GM08714 (cell line): Measurements from ENCODE around the gene SEC63.
"Not testable (repeated sequence)": the region's sequence is repeated elsewhere in the genome, so short reads cannot be mapped to it uniquely, and the experiment has no call there.

ENCODE experiments used
- H3K4me3 ChIP-seq: fragments of 200-500 bp; sonication (Bioruptor generic); 2 replicates; pipeline ENCODE4 v1.5.1; 2014; ENCODE audit warnings: mild to moderate bottlenecking, low read length, inconsistent platforms
- ZNF274 ChIP-seq: IDR thresholded peaks from 2 replicates; pipeline ENCODE4 v1.6.1; 2012; ENCODE audit warnings: mild to moderate bottlenecking, low read depth, low read length

SEC63 gene

DNA sequence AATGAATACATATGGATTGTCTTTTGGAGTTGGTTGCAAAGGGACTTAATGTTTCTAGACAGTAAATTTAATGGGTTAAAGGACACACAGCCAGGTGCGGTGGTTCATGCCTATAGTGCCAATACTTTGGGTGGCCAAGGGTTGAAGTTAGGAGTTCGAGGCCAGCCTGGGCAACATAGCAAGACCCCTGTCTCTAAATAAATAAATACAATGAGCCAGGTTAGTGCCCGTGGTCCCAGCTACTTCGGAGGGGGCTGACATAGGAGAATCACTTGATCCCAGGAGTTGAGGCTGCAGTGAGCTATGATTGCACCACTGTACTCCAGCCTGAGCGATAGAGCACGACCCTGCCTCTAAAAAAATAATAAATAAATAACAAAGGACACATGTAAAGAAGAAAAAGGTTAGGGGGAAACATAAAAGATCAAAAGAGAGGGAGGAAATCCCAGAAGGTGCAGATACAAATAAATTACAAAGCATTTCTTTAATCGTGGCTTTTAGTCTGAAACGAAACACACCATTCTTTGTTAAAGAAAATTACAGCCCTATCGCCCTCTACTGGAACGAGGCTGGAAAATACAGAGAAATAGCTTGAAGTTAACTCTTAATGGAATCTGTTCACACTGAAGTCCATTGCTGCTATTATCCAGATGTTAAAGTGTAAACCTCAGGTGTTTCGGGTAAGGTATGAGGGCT, 91.3 kb downstream of the SEC63 start:
- no peak for TF ChIP-seq ZNF274

DNA sequence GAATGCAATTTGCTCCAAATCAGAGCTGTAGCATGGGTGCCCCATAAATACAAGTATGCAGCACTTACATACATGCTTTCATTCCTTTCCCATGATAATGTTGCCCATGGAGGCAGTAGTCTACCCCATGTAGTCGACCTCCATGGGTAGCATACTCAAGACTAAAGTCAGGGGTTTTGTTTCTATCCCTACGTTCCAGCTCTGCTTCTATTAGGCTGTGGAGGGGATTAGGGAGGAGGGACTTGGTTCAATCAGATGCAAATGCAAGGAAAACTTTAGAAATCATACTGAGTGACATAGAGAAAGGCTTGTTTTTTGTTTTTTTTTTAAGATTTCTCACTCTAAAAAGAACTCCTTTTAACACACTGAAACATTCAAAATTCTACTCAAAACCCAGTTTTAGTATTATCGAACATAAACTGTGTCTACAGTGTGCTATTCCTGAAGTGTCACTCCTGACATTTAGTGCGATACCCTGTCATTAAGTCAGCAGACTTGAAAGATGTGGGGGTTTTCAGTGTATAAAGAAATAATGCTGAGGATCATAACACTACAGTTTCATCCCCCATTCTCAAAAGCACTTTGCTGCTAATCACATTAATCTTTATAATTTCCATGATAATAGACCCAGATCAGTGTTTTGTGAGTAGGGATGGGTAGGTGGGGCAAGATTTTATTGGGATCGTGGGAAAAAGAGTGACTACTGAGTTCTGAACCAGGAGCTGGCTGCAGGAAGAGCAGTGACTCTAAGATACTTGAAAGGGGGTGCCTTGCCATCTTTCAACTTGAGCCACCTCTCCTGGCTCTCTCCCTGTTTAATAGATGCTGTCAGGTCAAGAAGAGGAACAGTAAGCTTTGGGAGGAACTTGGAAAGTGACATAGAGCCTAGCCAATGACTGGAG, 93.5 kb downstream of the SEC63 start:
- H3K4me3 ChIP-seq: no peak overlapping the region
- no peak for TF ChIP-seq ZNF274

More for the DNA sequence above, 91.3 kb downstream of the SEC63 start:
- no peak overlapping the region for H3K4me3 ChIP-seq

DNA sequence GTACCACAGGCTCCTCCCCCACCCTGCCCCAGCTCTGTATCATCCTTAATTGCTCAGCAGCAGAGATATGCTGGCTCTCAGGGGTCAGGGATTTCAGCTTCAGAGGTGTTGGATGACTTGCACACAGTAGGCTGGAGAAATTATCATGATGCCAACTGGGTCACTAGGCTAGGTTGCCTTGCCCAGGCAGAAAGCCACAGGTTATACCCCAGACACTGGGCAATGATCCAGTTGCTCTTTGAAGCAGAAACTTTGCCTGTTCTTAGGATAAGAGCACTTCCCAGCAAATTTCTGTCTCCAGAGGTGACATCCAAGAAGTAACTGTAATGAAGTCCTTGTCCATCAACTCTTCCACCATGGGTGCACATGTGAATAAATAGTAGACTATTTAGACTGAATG, 95.6 kb downstream of the SEC63 start:
- no peak overlapping the region for H3K4me3 ChIP-seq
- no peak for TF ChIP-seq ZNF274

DNA sequence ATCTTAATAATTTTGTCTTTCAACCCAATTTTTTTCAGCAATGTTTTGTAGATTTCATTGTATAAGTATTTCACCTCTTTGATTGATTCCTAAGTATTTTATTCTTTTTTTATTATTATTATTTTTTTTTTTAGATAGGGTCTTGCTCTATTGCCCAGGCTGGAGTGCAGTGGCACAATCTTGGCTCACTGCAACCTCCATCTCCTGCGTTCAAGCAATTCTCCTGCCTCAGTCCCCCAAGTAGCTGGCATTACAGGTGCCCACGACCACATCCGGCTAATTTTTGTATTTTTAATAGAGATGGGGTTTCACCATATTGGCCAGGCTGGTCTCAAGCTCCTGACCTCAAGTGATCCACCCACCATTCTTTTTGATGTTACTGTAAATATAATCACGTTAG, 97.0 kb downstream of the SEC63 start:
- not testable (repeated sequence) for H3K4me3 ChIP-seq

DNA sequence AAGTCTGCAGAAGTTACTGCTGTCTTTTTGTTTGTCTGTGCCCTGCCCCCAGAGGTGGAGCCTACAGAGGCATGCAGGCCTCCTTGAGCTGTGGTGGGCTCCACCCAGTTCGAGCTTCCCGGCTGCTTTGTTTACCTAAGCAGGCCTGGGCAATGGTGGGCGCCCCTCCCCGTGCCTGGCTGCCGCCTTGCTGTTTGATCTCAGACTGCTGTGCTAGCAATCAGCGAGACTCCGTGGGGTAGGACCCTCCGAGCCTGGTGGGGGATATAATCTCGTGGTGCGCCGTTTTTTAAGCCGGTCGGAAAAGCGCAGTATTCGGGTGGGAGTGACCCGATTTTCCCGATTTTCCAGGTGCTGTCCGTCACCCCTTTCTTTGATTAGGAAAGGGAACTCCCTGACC, 97.9 kb downstream of the SEC63 start:
- not testable (repeated sequence) for H3K4me3 ChIP-seq

DNA sequence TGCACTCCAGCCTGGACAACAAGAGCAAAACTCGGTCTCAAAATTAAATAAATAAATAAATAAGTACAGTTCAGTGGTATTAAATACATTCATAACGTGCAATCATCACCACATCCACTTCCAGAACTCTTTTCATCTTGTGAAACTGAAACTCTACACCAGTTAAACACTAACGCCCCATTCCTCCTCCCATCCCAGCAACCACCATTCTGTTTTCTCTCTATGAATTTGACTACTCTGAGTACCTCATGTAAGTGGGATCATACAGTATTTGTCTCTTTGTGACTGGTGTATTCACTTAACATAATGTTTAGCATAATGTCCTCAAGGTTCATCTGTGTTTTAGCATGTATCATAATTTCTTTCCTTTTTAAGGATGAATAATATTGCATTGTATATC, 104.8 kb downstream of the SEC63 start:
- no peak for TF ChIP-seq ZNF274

DNA sequence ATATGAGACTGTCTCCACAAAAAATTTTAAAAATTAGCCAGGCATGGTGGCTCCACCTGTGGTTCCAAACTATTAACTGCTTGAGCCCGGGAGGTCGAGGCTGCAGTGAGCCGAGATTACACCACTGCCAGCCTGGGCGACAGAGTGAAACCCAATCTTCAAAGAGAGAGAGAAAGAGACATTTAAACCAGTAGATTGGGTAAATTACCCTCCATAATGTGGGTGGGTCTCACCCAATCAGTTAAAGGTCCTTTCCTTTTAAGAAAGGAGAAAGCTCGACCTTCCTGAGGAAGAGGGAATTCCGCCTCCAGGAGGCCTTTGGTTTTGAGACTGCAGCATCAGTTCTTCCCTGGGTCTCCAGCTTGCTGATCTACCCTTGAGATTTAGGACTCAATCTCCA, 108.7 kb downstream of the SEC63 start:
- no peak for TF ChIP-seq ZNF274
- no peak overlapping the region for H3K4me3 ChIP-seq

More for the DNA sequence above, 104.8 kb downstream of the SEC63 start:
- H3K4me3 ChIP-seq: no peak overlapping the region

DNA sequence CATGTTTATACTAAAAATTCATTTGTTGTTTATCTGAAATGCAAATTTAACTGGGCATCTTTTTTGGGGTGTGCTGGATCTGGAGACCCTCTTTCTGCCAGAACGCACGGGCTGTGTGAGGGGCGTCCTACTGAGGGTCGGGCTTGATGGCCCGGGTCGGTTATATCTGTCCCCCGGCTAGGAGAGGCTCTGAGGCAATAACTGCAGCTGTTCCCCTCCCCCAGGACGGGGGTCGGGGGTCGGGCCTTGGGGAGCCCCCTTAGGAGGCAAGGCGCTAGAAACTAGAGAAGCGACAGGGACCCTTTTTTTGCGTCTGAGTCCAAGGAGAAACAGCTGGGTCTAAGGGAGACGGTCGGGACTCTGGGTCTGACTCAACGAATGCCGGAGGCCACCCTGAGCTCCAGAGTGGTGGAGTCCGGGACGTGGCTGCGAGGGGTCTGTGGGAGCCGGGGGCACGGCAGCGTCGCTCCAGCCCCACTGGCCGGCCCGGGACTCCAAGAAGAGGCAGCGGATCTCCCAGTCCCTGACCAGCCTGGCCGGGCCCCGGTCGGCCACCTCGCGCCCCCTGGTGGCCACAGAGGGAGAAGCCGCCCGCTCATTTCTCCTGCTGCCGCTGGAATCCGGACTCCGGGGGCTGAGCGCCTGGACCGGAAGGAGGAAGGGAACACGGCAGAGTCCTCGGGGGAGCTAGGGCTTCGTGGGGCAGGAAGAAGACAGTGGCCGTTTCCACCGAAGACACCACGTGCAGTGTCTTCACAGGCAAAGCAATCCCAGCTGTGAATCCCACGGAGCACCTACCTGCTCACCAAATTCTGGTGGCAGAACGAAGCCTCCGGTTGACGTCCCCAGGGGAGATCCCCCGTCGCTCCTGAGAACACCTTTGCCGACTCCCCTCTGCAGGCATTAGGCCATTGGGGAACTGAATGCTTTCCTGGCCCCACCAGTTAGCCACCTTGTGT, 109.9 kb downstream of the SEC63 start:
- peak overlapping the region; percentile 34; the same call in 1 of the 2 replicates for H3K4me3 ChIP-seq

DNA sequence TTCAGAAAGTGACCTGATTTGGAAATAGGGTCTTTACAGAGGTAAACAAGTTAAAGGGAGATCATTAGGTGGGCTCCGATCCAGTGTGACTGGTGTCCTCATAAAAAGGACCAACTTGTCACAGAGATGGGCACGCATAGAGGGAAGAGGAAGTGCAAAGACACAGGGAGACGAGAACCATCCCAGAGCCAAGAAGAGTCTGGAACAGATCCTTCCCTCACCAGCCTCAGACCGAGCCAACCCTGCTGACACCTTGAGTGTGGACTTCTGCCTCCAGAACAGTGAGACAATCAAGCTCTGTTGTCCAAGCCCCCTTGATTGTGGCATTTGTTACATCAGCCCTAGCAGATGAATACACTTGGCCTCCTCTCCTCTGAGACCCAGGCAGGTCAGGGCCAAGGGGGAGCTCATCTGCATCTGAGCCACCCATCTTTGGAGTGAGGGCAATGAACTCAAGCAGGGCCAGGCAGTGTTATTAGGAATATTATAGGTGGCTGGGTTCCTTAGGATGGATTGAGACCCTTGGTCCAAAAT, 111.7 kb downstream of the SEC63 start:
- TF ChIP-seq ZNF274: no peak
- no peak overlapping the region for H3K4me3 ChIP-seq

More for the DNA sequence above, 109.9 kb downstream of the SEC63 start:
- TF ChIP-seq ZNF274: no peak

DNA sequence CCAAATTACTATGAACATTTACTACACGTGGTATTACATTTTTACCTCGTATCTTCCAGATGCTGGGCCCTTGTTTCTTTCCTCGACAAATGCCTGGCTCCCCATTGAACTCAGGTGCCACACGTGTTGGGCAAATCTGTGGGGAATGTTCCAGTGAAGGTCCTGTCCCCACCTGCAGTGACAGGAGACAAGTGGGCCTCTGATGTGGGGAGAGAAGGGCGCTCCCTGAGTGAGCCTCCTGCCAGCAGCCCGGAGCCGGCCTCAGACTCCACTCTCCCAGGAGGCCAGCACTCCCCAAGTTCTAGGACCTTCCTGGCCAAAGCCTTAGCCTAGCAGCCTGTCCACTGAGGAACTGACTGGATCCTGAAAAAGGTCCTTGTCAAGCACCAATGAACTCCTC, 112.2 kb downstream of the SEC63 start:
- H3K4me3 ChIP-seq: no peak overlapping the region
- no peak for TF ChIP-seq ZNF274

DNA sequence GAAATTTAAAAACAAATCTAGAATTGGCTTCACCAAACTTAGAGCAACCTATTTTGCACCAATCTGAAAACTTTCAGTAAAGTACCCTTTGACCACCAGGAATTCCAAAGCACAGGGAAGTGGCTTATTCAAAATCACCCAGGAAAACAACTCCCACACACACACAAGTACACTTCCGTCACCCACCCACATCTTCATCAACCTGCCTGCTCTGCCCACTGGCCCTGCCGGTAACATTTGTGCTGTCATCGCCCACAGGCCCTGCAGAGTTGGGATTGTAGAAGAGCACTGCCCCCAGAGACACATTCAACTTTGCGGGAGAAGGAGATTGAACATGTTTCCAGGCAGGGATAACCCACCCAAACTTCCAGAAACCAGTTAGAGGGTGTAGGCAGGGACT, 114.6 kb downstream of the SEC63 start:
- TF ChIP-seq ZNF274: no peak
- H3K4me3 ChIP-seq: no peak overlapping the region

DNA sequence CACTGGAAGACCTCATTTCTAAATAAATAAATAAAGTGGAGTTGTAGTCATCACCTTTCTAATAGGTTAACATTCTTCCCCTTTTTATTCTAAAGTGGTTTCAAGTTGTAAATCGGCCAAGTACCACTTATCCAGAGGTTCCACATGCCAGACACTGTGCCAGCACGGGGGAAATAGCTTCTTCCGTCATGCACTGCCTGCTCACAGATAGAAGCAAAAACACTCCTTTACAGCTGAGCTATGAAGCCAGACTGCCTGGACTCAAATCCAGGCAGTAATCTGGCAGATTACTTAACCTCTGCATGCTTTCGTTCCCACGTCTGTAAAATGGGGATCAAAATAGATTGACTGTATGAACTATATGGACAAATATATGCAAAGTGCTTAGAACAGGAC, 116.7 kb downstream of the SEC63 start:
- no peak for TF ChIP-seq ZNF274
- H3K4me3 ChIP-seq: no peak overlapping the region

DNA sequence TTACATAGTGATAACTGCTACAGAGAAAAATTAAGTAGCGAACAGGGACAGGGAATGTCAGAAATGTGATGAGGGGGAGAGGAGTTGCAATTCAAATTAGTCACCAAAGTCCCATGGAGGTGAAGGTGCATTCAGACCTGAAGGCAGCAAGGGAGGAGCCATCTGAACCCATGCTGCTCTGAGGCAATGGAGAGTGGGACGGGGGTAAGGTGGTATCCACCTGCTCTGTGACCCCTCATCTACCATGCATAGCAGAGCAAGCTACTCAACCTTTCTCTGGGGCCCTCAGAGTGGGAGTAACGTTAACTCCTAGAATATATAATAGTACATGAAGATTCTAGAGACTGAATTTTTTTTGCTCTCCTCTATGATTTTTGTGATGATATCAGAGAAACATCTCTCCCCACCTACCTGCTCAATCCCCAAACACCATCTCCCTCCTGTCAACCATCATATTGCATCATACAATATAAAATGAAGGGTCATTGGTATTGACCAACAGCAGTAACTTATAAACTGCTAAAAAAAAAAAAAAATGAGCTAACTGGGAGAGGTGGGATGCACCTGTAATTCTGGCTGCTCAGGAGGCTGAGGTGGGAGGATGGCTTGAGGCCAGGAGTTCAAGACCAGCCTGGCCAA, 117.3 kb downstream of the SEC63 start:
- TF ChIP-seq ZNF274: no peak
- H3K4me3 ChIP-seq: no peak overlapping the region
